T-cell (primary cell): ENCODE measurements around the gene GAL3ST3. TPM values are rescaled to one million over a fixed set of nuclear protein-coding genes. Genes with fewer than 3 reads are reported as not detected.
"Not testable (repeated sequence)": the region's sequence is repeated elsewhere in the genome, so short reads cannot be mapped to it uniquely, and the experiment has no call there.

Experiments used
- ATAC-seq, 4 experiments: fragments of 200-7000 bp in 3 of 4; fragments of 150-1000 bp in 1 of 4; cut with Tn5 transposase; replicated peaks in 1 of 4; 1 replicate in 3 of 4; 2 replicates in 1 of 4; pipeline ENCODE4 v1.10.0; 2021; ENCODE audit warnings: moderate library complexity in 3 of 4, mild to moderate bottlenecking in 2 of 4, moderate number of reproducible peaks in 1 of 4
- CTCF ChIA-PET, 2 donors: fragments of 300-600 bp; sonication (Branson Sonifier 250); formaldehyde crosslinking; loops; one replicate each; lab custom pipeline; 2022; ENCODE audit warnings: antibody characterized with exemption in 2 of 2; lab: Charles Lee
- POLR2A ChIA-PET, 2 donors: fragments of 300-600 bp; sonication (Branson Sonifier 250); formaldehyde crosslinking; loops; one replicate each; lab custom pipeline; 2022; ENCODE audit warnings: antibody characterized with exemption in 2 of 2; lab: Charles Lee
- DNase-seq, 35 experiments: peaks; one replicate each; pipeline versions ENCODE4 v3.0.0 to v3.0.0-alpha.2; 2013 to 2023
- H3K27ac ChIP-seq: one replicate; pipeline ENCODE4 v1.5.1; 2013; ENCODE audit warnings: low read length
- H3K27me3 ChIP-seq, 2 experiments: replicated peaks in 1 of 2; 1 replicate in 1 of 2; 2 replicates in 1 of 2; pipeline versions ENCODE4 v1.6.1 to v1.7.0; 2013; ENCODE audit warnings: low read length in 1 of 2, mixed read lengths in 1 of 2; ENCODE audit not compliant: control insufficient read depth in 2 of 2, insufficient read depth in 2 of 2; ENCODE audit errors: extremely low read depth in 1 of 2
- H3K36me3 ChIP-seq, 2 donors: 1 replicate in 1 of 2; 2 replicates in 1 of 2; pipeline versions ENCODE4 v1.6.1 to v1.7.0; 2013; ENCODE audit warnings: low read length in 1 of 2; ENCODE audit not compliant: control insufficient read depth in 2 of 2, insufficient read depth in 1 of 2; ENCODE audit errors: extremely low read depth in 1 of 2
- H3K4me1 ChIP-seq, 2 experiments: 1 replicate in 1 of 2; 2 replicates in 1 of 2; pipeline versions ENCODE4 v1.6.1 to v1.7.0; 2013; ENCODE audit warnings: low read length in 2 of 2, mixed read lengths in 1 of 2; ENCODE audit not compliant: insufficient read depth in 2 of 2, control insufficient read depth in 1 of 2; ENCODE audit errors: extremely low read depth in 1 of 2
- H3K4me3 ChIP-seq, 2 donors: 1 replicate in 1 of 2; 2 replicates in 1 of 2; pipeline versions ENCODE4 v1.5.1 to v1.7.0; 2013; ENCODE audit warnings: mild to moderate bottlenecking in 2 of 2, low read length in 1 of 2, moderate library complexity in 1 of 2; ENCODE audit not compliant: control insufficient read depth in 1 of 2; ENCODE audit errors: extremely low read depth in 1 of 2
- H3K9me3 ChIP-seq: 2 replicates; pipeline ENCODE4 v1.7.0; 2013
- H3K27ac Mint-ChIP-seq, 2 donors: one replicate each; pipeline ENCODE4 v1.8.0; 2020 to 2021; ENCODE audit warnings: mild to moderate bottlenecking in 2 of 2, mixed read lengths in 2 of 2
- H3K27me3 Mint-ChIP-seq, 2 donors: one replicate each; pipeline ENCODE4 v1.8.0; 2021 to 2022; ENCODE audit warnings: mixed read lengths in 2 of 2
- H3K36me3 Mint-ChIP-seq: one replicate; pipeline ENCODE4 v1.8.0; 2021; ENCODE audit warnings: mixed read lengths
- H3K4me1 Mint-ChIP-seq, 3 donors: one replicate each; pipeline ENCODE4 v1.8.0; 2020 to 2022; ENCODE audit warnings: mixed read lengths in 3 of 3, mild to moderate bottlenecking in 1 of 3
- H3K4me3 Mint-ChIP-seq, 3 donors: one replicate each; pipeline ENCODE4 v1.8.0; 2020 to 2022; ENCODE audit warnings: mild to moderate bottlenecking in 3 of 3, mixed read lengths in 3 of 3, moderate library complexity in 3 of 3
- H3K9me3 Mint-ChIP-seq, 3 donors: one replicate each; pipeline ENCODE4 v1.8.0; 2020 to 2022; ENCODE audit warnings: mixed read lengths in 3 of 3
- WGBS: methylation state at CpG from one replicate; pipeline ENCODE4 v1.1.5; 2013; ENCODE audit warnings: missing lambda C conversion rate; ENCODE audit not compliant: insufficient coverage; 5-methylcytosine and 5-hydroxymethylcytosine counted together
- total RNA-seq, 35 experiments: library from RNA in 6 of 35; stranded (reverse) in 6 of 35; fragments of 120-200 nt in 1 of 35; gene quantifications; one replicate each; pipeline versions ENCODE4 v1.2.1 to v1.2.4 and lab custom pipeline; 2013 to 2026

The GAL3ST3 gene
- total RNA-seq, 5 donors from 2014 or later (not counting 1 experiment from before 2014, with no cell fraction given), result 0.18 TPM; not detected in 4

- 80% methylated on average over 2 of the region's 7 CpGs for WGBS
- POLR2A ChIA-PET, H3K27me3 ChIP-seq, H3K9me3 Mint-ChIP-seq, ATAC-seq, H3K27me3 Mint-ChIP-seq, H3K4me3 ChIP-seq, H3K9me3 ChIP-seq: not testable (repeated sequence)
- CTCF ChIA-PET, result interaction anchor here (1.1 to 3.0 kb wide), 3 partner anchors 8 to 48 kb away, joined by 3 to 36 read pairs (median 15); partner anchors contain the start of gene PACS1 (in 1 of the 2)
- Mint-ChIP-seq H3K36me3 (peaks cover 35% of the 10 kb centered on the region), H3K4me1 (peaks cover 89 to 93% (median 92%) of the 10 kb centered on the region in 3 donors), H3K27ac (peak overlapping the region; percentile 95 to 100), H3K4me3 (peak overlapping the region in 2 of 3 donors; percentile 2 to 83)
- peak overlapping the region; percentile 82 for H3K27ac ChIP-seq
- H3K36me3 ChIP-seq, result peaks cover 7 to 26% of the 10 kb centered on the region in 2 donors
- peaks cover 45 to 70% of the 10 kb centered on the region in 2 experiments for H3K4me1 ChIP-seq
- peak in 2 of 35 experiments; percentile 41 to 52 for DNase-seq
These were observed 30.0 kb upstream of the GAL3ST3 start for GRCh38 chr11:66078949-66079348.

- ChIA-PET CTCF (interaction anchor here in 1 of 2 donors (0.7 kb wide), 1 partner anchor 55 kb away, joined by 6 read pairs; no protein-coding TSS in a partner anchor), POLR2A (interaction anchor here in 1 of 2 donors (0.6 to 0.7 kb wide), 2 partner anchors 36 to 45 kb away, joined by 3 to 7 read pairs; no protein-coding TSS in a partner anchor)
- DNase-seq (no peak), ATAC-seq (no peak)
- Mint-ChIP-seq H3K9me3 (no peaks in the 10 kb centered on the region), H3K36me3 (peaks cover 41% of the 10 kb centered on the region), H3K4me3 (peak overlapping the region in 1 of 3 donors; percentile 83), H3K4me1 (peaks cover 87 to 93% (median 91%) of the 10 kb centered on the region in 3 donors), H3K27me3 (no peaks in the 10 kb centered on the region), H3K27ac (peak overlapping the region; percentile 95 to 100)
- Histone ChIP-seq H3K4me3 (no peak overlapping the region), H3K27me3 (no peaks in the 10 kb centered on the region), H3K9me3 (no peaks in the 10 kb centered on the region), H3K4me1 (peaks cover 44 to 66% of the 10 kb centered on the region in 2 experiments), H3K27ac (peak overlapping the region; percentile 25), H3K36me3 (peaks cover 7 to 32% of the 10 kb centered on the region in 2 donors)
- no CpG with 5 or more reads among the region's 3 CpGs for WGBS
These were observed 29.0 kb upstream of the GAL3ST3 start for GRCh38 chr11:66077927-66078326.

GRCh38 chr11:66076561-66076960 lies 27.6 kb upstream of the GAL3ST3 start:
- 92% methylated on average over 8 of the region's 9 CpGs for WGBS
- Mint-ChIP-seq H3K4me3 (peak overlapping the region in 1 of 3 donors; percentile 3), H3K9me3 (no peaks in the 10 kb centered on the region), H3K4me1 (peaks cover 89 to 95% (median 90%) of the 10 kb centered on the region in 3 donors), H3K36me3 (peaks cover 46% of the 10 kb centered on the region), H3K27me3 (no peaks in the 10 kb centered on the region), H3K27ac (peak overlapping the region; percentile 65 to 95)
- DNase-seq (no peak), ATAC-seq (no peak)
- Histone ChIP-seq H3K9me3 (no peaks in the 10 kb centered on the region), H3K4me3 (no peak overlapping the region), H3K4me1 (peaks cover 41 to 67% of the 10 kb centered on the region in 2 experiments), H3K27ac (peak overlapping the region; percentile 24), H3K27me3 (no peaks in the 10 kb centered on the region), H3K36me3 (peaks cover 7 to 37% of the 10 kb centered on the region in 2 donors)
- ChIA-PET POLR2A (no interaction called here), CTCF (no interaction called here)

GRCh38 chr11:66075273-66075672 lies 26.3 kb upstream of the GAL3ST3 start:
- peaks cover 52% of the 10 kb centered on the region for H3K36me3 Mint-ChIP-seq
- ChIA-PET CTCF (interaction anchor here in 1 of 2 donors (0.6 kb wide), 2 partner anchors 64 to 72 kb away, joined by 3 to 9 read pairs; no protein-coding TSS in a partner anchor), POLR2A (interaction anchor here in 1 of 2 donors (0.6 kb wide), 1 partner anchor 119 kb away, joined by 6 read pairs; no protein-coding TSS in a partner anchor)
- H3K4me3 ChIP-seq, result no peak overlapping the region
- H3K4me1 Mint-ChIP-seq, result peaks cover 77 to 90% (median 82%) of the 10 kb centered on the region in 3 donors
- peaks cover 36 to 60% of the 10 kb centered on the region in 2 experiments for H3K4me1 ChIP-seq
- no peak overlapping the region for H3K27ac ChIP-seq
- H3K27me3 Mint-ChIP-seq, result no peaks in the 10 kb centered on the region
- H3K27ac Mint-ChIP-seq, result peak overlapping the region; percentile 39 to 44
- no peaks in the 10 kb centered on the region for H3K9me3 ChIP-seq
- ATAC-seq (no peak), DNase-seq (no peak)
- peaks cover 7 to 37% of the 10 kb centered on the region in 2 donors for H3K36me3 ChIP-seq
- H3K9me3 Mint-ChIP-seq, result no peaks in the 10 kb centered on the region
- WGBS, result 100% methylated on average over 1 of the region's 4 CpGs
- H3K27me3 ChIP-seq, result no peaks in the 10 kb centered on the region
- no peak overlapping the region for H3K4me3 Mint-ChIP-seq

- ChIA-PET POLR2A (interaction anchor here (0.6 to 0.7 kb wide), 3 partner anchors 42 to 181 kb away, joined by 9 to 10 read pairs (median 10); no protein-coding TSS in a partner anchor), CTCF (interaction anchor here in 1 of 2 donors (0.6 to 0.7 kb wide), 2 partner anchors 66 to 148 kb away, joined by 5 read pairs; no protein-coding TSS in a partner anchor)
- Mint-ChIP-seq H3K27ac (peak overlapping the region; percentile 91 to 97), H3K4me3 (peak overlapping the region; percentile 93 to 98 (median 97)), H3K36me3 (peaks cover 46% of the 10 kb centered on the region), H3K9me3 (no peaks in the 10 kb centered on the region), H3K4me1 (peaks cover 70 to 84% (median 75%) of the 10 kb centered on the region in 3 donors), H3K27me3 (no peaks in the 10 kb centered on the region)
- Histone ChIP-seq H3K9me3 (no peaks in the 10 kb centered on the region), H3K27ac (peak overlapping the region; percentile 28), H3K4me3 (no peak overlapping the region), H3K4me1 (peaks cover 25 to 58% of the 10 kb centered on the region in 2 experiments), H3K27me3 (no peaks in the 10 kb centered on the region), H3K36me3 (peaks cover 7 to 37% of the 10 kb centered on the region in 2 donors)
- ATAC-seq (no peak), DNase-seq (no peak)
- no CpG with 5 or more reads among the region's 1 CpG for WGBS
These were observed 24.7 kb upstream of the GAL3ST3 start for GRCh38 chr11:66073669-66074068.

GRCh38 chr11:66072518-66072917 lies 23.6 kb upstream of the GAL3ST3 start:
- H3K36me3 Mint-ChIP-seq, result peaks cover 46% of the 10 kb centered on the region
- CTCF ChIA-PET, result interaction anchor here in 1 of 2 donors (0.6 kb wide), 1 partner anchor 42 kb away, joined by 5 read pairs; no protein-coding TSS in a partner anchor
- POLR2A ChIA-PET, result interaction anchor here in 1 of 2 donors (0.7 kb wide), 1 partner anchor 18 kb away, joined by 4 read pairs; no protein-coding TSS in a partner anchor
- 73% methylated on average over 7 of the region's 8 CpGs for WGBS
- H3K4me1 Mint-ChIP-seq, result peaks cover 68 to 82% (median 76%) of the 10 kb centered on the region in 3 donors
- Histone ChIP-seq H3K4me3 (peak overlapping the region in 1 of 2 donors; percentile 6), H3K27me3 (no peaks in the 10 kb centered on the region), H3K36me3 (peaks cover 12 to 47% of the 10 kb centered on the region in 2 donors), H3K27ac (peak overlapping the region; percentile 42), H3K4me1 (peaks cover 24 to 60% of the 10 kb centered on the region in 2 experiments), H3K9me3 (no peaks in the 10 kb centered on the region)
- ATAC-seq (no peak), DNase-seq (no peak)
- H3K4me3 Mint-ChIP-seq, result peak overlapping the region; percentile 93 to 98 (median 97)
- peak overlapping the region; percentile 91 to 97 for H3K27ac Mint-ChIP-seq
- no peaks in the 10 kb centered on the region for H3K27me3 Mint-ChIP-seq
- no peaks in the 10 kb centered on the region for H3K9me3 Mint-ChIP-seq
